GM12874 (cell line): ENCODE measurements around the gene PSMC5.

Source experiments
- CTCF ChIP-seq: IDR thresholded peaks from 2 replicates; pipeline ENCODE4 v1.5.1; 2011; ENCODE audit warnings: low read depth, mild to moderate bottlenecking, control low read depth, low read length, moderate library complexity; ENCODE audit not compliant: insufficient read depth

Gene PSMC5

GRCh38 chr17:63790057-63790456, 37.2 kb upstream of the PSMC5 start:
- TF ChIP-seq CTCF, result no peak

GRCh38 chr17:63792055-63792729, 35.0 kb upstream of the PSMC5 start:
- no peak for TF ChIP-seq CTCF

- no peak for TF ChIP-seq CTCF
These were observed 28.6 kb upstream of the PSMC5 start for GRCh38 chr17:63798572-63799106.

- no peak for TF ChIP-seq CTCF
These were observed 26.4 kb upstream of the PSMC5 start for GRCh38 chr17:63800783-63801182.

GRCh38 chr17:63804328-63804727, 22.9 kb upstream of the PSMC5 start:
- TF ChIP-seq CTCF, result no peak

GRCh38 chr17:63805591-63805990, 21.6 kb upstream of the PSMC5 start:
- no peak for TF ChIP-seq CTCF

- TF ChIP-seq CTCF, result no peak
These were observed 17.3 kb upstream of the PSMC5 start for GRCh38 chr17:63809970-63810369.

GRCh38 chr17:63816123-63816522, 11.1 kb upstream of the PSMC5 start:
- TF ChIP-seq CTCF, result no peak
